HuH-7.5 (cell line): ENCODE measurements around the gene ARHGEF28.
A peak's percentile ranks its signal among the peaks of the same experiment; 100 is the strongest.

ENCODE experiments used
- DNase-seq: peaks from one replicate; pipeline ENCODE4 v3.0.0; 2011; ENCODE audit warnings: low spot score

The ARHGEF28 gene, protein sequence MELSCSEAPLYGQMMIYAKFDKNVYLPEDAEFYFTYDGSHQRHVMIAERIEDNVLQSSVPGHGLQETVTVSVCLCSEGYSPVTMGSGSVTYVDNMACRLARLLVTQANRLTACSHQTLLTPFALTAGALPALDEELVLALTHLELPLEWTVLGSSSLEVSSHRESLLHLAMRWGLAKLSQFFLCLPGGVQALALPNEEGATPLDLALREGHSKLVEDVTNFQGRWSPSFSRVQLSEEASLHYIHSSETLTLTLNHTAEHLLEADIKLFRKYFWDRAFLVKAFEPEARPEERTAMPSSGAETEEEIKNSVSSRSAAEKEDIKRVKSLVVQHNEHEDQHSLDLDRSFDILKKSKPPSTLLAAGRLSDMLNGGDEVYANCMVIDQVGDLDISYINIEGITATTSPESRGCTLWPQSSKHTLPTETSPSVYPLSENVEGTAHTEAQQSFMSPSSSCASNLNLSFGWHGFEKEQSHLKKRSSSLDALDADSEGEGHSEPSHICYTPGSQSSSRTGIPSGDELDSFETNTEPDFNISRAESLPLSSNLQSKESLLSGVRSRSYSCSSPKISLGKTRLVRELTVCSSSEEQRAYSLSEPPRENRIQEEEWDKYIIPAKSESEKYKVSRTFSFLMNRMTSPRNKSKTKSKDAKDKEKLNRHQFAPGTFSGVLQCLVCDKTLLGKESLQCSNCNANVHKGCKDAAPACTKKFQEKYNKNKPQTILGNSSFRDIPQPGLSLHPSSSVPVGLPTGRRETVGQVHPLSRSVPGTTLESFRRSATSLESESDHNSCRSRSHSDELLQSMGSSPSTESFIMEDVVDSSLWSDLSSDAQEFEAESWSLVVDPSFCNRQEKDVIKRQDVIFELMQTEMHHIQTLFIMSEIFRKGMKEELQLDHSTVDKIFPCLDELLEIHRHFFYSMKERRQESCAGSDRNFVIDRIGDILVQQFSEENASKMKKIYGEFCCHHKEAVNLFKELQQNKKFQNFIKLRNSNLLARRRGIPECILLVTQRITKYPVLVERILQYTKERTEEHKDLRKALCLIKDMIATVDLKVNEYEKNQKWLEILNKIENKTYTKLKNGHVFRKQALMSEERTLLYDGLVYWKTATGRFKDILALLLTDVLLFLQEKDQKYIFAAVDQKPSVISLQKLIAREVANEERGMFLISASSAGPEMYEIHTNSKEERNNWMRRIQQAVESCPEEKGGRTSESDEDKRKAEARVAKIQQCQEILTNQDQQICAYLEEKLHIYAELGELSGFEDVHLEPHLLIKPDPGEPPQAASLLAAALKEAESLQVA (N-terminal part only)

GRCh38 chr5:73625944-73626811 is at the start of gene ARHGEF28:
ARHGEF28 (plus strand) TSS chr5:73626196; CDS start chr5:73684852, 58,656 bp downstream.
- DNase-seq: peak; percentile 52

DNA sequence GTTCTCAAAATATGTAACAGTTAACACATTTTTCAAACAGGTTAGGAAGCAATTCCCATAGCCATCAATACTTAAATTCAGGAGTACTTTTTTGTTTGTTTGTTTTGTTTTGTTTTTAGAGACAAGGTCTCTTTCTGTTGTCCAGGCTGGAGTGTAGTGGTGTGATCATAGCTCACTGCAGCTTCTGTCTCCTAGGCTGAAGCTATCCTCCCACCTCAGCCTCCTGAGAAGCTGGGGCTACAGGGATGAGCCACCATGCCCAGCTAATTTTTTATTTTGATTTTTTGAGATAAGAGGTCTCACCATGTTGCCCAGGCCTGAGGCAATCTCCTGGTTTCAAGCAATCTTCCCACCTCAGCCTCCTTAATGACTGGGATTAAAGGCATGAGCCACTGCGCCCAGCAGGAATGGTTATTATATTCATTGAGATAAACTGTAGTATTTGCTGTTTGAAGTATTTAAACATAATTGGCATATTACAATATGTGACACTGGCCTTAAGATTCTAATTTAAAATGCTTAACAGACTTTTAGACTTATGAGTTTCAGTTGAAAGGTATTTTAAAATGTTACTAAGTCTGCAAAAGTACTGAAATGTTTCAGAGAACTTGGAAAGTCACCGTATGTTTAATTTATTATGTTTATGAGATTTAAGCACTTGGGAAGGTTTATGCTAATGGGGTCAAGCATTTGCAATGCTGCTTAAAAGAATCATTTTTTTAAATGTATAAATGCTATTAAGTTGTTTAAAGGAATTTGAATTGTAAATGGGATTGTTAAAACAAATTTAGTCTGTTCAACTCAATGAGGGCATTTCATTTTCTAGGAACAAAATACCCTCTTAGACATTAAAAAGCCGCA is 43.5 kb upstream of the ARHGEF28 start:
- no peak for DNase-seq

GRCh38 chr5:73587923-73588322 is 38.1 kb upstream of the ARHGEF28 start:
- no peak for DNase-seq

- peak; percentile 29 for DNase-seq
Observed at GRCh38 chr5:73591102-73591695, 34.8 kb upstream of the ARHGEF28 start.

GRCh38 chr5:73591698-73592501 is 34.1 kb upstream of the ARHGEF28 start:
- DNase-seq: no peak

GRCh38 chr5:73592551-73592950 is 33.4 kb upstream of the ARHGEF28 start:
- no peak for DNase-seq

- no peak for DNase-seq
Observed at GRCh38 chr5:73596705-73597328, 29.2 kb upstream of the ARHGEF28 start.

- no peak for DNase-seq
Observed at GRCh38 chr5:73599380-73599779, 26.6 kb upstream of the ARHGEF28 start.

DNA sequence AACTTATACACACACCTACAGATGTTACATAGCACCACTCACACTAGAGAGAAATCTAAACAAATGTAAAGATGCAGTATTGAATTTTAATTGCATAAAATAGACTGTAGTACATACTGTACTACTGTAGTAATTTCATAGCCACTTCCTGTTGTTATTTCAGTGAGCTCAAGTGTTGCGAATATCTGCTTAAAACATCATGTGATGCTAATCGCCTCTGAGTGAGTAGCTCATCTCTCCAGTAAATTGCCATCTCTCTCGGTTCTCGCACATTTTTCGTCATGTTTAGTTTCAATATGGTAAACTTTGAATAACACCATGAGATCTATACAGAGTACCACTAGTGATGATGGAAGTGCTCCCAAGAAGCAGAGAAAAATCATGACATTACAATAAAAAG is 22.0 kb upstream of the ARHGEF28 start:
- DNase-seq: no peak

DNA sequence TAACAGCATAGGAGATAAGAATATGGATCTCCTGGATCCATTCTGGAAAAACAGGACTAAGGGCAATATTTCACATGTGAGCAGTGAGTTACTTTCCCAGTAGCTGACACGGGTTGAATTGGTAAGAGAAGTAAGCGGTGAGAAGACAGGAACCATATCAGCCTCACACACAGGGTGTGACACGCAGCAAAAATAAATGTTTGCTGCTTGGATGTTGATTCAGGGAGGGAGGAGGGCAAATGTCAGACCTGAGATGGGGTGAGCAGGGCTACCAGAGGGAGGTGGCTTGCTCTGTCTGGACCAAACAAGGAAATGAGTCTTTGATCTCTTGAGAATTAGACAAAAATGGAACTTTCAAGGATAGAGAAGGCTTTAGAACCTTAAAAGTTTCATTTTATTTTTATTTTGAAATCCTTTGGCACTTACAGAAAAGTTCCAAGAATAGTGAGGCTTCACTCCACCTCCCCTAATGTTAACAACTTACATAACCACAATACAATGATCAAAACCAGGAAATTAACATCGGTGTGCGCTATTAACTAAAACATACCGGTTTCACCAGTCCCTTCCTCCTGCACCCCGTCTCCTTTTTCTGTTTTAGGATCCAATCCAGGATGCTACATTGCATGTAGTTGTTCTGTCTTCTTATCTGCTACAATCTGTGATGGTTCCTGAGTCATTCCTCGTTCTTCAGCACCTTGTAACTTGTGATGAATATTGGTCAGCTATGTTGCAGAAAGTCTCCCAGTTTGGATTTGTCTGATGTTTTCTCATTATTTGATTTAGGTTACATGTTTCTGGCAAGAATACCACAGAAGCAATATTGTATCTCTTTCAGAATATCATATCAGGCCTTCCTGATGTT is 20.5 kb upstream of the ARHGEF28 start:
- DNase-seq: no peak

GRCh38 chr5:73606206-73606753 is 19.7 kb upstream of the ARHGEF28 start:
- DNase-seq: no peak

GRCh38 chr5:73607228-73607627 is 18.8 kb upstream of the ARHGEF28 start:
- no peak for DNase-seq

DNA sequence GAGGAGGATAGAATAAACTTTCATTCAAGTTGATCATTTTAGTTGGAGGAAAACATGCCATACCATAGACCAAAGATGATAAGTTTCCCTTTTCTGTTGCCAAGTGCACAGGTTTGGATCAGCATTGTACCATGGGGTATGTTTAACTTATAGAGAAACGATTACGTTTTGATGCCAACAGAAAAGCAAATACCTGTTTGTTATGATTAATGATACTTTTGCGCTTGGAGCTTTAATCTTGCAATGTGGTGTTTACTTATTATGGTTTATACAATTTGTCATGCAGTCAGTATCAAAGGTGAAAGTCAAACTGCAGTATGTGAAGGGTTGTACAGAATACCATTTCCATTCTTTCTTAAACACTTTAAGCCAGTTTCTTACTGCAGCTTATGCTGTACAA is 13.2 kb upstream of the ARHGEF28 start:
- DNase-seq: no peak

GRCh38 chr5:73615085-73615484 is 10.9 kb upstream of the ARHGEF28 start:
- DNase-seq: no peak

DNA sequence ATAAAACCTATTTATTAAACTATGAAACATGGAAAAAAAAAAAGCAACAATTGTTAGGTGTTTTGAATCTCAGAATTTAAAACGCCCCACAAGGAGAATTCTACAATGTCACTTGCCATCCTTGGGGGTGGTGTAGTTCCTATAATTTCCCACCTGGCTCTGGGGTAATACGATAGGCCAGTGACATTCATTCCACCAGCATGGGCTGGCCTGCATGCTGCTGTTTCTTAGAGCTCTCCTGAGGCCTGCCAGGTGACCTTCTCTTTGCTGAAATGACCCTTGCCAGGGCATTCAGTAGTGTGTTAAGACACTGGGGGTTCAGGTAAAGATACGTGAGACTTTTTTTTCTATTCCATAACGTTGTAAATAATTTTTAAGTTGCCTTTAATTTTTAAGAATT is 10.0 kb upstream of the ARHGEF28 start:
- no peak for DNase-seq

DNA sequence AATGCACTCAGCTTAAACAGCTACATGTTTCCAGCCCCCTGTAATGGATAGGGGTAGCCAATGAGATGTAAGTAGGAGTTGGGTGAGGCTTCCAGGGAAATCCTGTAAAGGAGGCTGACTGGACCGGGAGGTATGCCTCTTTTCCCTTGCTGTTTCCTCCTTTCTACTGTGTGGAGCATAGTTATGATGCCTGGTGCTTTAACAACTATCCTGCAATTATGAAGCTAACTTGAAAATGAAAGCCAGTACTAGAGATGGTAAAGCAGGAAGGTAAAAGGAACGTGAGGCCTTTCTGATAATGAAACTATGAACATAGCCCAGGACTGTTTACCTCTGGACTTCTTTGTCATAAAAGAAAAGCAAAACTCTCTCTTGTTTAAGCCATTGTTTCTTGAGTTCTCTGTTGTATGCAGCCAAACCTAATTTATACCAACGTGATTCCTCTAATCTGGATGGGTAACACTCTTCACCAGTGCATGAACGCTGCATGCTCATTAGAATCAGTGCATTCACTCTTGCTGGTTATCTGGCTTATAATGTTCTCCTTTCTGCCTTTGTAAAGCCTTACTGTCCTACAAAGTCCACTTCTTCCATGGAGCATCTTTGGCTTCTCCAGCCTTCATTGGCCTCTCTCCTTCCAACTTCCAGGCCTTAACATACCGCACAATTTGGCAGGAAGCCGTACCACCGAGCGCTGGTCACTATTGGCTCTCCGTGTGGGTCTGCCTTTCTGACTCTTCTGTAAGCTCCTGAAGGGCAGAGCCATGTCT is 8.3 kb upstream of the ARHGEF28 start:
- no peak for DNase-seq
